NCI-H2107 (cell line): Measurements from ENCODE around the gene ZNF793.

Experiments used
- DNase-seq: peaks from one replicate; lab custom pipeline; 2025; lab: John Stamatoyannopoulos, UW

Gene ZNF793

DNA sequence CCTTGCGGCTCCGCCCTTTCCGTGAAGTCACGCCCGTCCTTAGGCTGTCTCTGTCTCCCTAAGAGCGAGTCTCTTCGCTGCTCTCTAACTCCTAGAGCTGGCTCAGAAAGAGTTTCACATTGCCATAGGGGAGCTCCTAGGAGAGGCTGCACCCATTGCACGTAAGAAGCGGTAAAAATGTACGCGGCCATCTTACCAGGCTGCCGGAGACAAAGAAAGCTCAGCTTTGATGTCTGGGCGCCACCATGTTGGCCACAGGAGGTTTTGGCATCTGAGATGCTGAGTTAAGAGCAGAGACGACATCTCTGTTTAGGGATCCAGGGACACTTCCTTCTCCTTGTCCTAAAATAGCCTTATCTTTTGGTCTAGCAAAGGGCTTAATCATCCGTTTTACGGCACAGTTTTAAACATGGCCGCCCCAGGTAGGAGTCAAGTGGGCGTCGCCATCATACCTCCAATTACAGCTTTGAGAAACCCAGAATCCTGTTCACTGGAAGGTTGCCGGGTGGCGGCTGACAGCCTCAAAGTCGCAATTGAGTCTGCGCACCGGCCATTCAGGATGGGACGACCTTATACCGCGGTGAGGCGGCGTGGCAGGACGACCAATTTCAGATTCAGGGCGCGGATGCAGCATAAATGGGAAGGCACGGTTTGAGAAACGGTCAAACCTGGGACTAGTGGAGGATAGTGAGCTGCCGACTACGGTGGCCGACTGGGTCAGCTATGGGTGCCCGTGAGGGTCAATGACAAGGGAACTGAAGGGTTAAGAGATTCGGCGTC, at the start of gene ZNF793:
Gene ZNF793 (plus strand): TSS at position 553 of the 780 bp plus-strand sequence. CDS start 16,501 bp downstream, outside the sequence.
- peak; percentile 82 for DNase-seq

DNA sequence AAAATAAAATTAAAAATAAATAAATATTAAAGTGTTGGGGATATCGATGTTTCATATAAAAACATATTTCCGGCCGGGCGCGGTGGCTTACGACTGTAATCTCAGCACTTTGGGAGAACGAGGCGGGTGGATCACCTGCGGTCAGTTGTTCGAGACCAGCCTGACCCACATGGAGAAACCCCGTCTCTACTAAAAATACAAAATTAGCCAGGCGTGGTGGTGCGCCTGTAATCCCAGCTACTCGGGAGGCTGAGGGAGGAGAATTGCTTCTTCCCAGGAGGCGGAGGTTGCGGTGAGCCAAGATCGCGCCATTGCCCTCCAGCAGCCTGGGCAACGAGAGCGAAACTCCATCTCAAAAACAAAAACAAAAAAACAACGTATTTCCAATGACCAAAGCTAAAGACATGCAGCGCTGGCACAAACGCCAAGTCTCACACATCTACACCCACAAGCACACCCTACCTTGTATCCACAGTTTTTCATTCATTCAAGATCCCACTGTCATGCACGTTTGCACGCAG, 40.4 kb upstream of the ZNF793 start:
- no peak for DNase-seq

- peak; percentile 81 for DNase-seq
These were observed 39.7 kb upstream of the ZNF793 start, which contains the start of gene ZNF569 for GRCh38 chr19:37466798-37467607. Gene ZNF569 (minus strand): TSS chr19:37467444. CDS start chr19:37444921, 22,523 bp downstream.

- no peak for DNase-seq
These were observed 39.1 kb upstream of the ZNF793 start for GRCh38 chr19:37467608-37468090.

- peak; percentile 81 for DNase-seq
These were observed 37.6 kb upstream of the ZNF793 start, which contains the start of gene ZNF570 for GRCh38 chr19:37468961-37469777. Gene ZNF570 (plus strand): TSS chr19:37469356. CDS start chr19:37470355, 999 bp downstream.

- DNase-seq: no peak
These were observed 36.5 kb upstream of the ZNF793 start for GRCh38 chr19:37470216-37470615.

DNA sequence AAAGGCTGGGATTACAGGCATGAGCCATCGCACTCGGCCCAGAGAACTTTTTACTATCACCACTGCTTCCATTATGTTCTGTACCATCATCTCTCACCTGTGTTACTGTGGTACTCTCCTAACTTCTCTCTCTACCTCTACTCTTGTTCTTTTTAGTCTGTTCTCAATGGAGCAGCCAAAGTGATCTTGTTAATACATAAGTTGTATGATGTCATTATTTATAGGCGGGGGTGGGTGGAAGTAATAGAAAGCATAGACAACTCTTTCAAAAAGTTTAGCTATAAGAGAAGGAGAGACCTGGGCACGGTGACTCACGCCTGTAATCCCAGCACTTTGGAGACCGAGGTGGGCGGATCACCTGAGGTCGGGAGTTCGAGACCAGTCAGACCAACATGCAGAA, 34.6 kb upstream of the ZNF793 start:
- DNase-seq: no peak

GRCh38 chr19:37484406-37485168, 22.2 kb upstream of the ZNF793 start:
- DNase-seq: no peak

DNA sequence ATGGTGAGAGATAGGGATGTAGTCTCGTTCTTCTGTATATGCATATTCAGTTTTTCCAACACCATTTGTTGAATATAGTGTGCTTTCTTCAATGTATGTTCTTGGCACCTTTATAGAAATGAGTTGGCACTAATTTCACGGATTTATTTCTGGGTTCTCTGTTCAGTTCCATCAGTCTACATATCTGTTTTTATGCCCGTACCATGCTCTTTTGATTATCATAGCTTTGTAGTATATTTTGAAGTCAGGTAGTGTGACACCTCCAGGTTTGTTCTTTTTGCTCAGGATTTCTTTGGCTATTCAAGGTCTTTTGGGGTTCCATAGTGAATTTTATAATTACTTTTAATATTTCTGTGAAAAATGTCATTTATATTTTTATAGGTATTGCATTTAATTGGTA, 14.5 kb upstream of the ZNF793 start:
- DNase-seq: no peak

GRCh38 chr19:37505958-37506386, 767 bp upstream of the ZNF793 start:
- DNase-seq: peak; percentile 4

DNA sequence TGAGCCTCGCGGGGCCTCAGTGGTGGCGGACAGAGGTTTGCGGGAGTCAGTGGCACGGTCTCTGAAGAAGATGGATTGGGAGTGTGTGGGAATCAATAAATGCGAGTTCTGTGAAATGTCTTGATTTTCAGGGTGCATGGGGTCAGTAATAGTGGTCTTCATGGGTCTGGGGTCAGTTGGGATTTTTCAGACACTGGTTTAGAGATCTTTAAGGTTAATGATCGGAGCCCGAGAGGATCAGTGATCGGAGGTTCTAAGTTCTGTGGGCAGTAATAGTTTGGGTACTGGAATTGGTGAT, 377 bp downstream of the ZNF793 start:
- DNase-seq: no peak

DNA sequence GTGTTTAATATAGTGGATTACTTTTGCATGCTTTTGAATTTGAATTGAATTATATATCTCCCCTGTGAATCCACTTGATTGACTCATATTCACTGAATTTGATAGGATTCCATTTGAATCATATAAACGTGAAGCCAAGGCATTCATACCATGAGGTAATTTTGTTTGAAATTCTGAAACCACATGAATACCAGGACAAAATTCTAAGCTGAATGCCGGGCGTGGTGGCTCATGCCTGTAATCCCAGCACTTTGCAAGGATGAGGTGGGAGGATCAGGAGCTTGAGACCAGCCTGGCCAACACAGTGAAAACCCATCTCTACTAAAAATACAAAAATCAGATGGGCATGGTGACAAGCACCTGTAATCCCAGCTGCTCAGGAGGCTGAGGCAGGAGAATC, 4.4 kb downstream of the ZNF793 start:
- no peak for DNase-seq

GRCh38 chr19:37511821-37512220, 5.1 kb downstream of the ZNF793 start:
- no peak for DNase-seq

DNA sequence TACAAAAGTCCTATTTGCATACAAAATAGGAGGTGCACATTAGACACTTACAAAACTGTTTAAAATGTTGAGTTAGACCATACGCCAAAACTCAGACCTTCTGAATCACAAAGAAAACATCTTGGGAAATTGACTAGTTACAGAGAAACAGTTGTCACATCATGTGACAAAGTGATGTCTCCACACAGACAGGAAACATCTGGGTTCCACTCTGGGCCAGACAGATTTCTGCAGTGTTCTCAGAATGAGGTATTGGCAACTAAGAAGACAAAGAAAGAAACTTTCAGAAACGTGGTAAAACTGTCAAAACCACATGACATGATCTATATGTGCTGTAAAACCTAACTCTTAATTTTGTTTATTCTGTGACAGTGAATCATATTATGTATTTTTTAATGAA, 6.7 kb downstream of the ZNF793 start:
- no peak for DNase-seq

DNA sequence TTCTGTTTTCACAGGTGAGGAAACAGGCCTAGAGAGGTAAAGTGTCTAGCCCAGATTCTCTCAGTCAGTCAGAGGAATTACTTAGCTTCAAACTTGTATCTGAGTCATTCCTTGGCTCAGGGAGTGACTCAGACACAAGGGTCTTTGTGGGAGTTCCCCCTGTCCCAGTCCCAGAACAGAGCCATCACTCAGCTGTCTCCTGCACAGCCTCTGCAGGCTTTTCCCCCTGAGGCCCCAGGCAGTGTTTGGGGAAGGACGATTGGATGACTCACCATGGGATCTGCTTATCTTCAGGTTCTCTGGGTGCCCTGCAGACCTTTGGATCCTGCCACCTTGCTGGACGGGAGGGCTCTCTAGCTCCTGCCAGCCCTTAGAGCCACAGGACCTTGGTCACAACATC, 13.2 kb downstream of the ZNF793 start:
- no peak for DNase-seq

DNA sequence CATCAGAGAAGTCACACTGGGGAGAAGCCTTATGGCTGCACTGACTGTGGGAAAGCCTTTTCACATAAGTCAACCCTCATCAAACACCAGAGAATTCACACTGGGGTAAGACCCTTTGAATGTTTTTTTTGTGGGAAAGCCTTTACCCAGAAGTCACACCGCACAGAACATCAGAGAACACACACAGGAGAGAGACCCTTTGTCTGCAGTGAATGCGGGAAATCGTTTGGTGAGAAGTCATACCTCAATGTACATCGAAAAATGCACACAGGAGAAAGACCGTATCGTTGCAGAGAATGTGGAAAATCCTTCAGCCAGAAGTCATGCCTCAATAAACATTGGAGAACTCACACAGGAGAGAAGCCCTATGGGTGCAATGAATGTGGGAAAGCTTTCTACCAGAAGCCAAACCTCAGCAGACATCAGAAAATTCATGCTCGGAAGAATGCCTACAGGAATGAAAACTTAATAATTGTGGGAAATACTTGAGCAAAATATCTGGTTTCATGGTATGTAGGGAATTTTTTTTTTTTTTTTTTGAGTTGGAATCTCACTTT, 30.7 kb downstream of the ZNF793 start:
- DNase-seq: no peak

DNA sequence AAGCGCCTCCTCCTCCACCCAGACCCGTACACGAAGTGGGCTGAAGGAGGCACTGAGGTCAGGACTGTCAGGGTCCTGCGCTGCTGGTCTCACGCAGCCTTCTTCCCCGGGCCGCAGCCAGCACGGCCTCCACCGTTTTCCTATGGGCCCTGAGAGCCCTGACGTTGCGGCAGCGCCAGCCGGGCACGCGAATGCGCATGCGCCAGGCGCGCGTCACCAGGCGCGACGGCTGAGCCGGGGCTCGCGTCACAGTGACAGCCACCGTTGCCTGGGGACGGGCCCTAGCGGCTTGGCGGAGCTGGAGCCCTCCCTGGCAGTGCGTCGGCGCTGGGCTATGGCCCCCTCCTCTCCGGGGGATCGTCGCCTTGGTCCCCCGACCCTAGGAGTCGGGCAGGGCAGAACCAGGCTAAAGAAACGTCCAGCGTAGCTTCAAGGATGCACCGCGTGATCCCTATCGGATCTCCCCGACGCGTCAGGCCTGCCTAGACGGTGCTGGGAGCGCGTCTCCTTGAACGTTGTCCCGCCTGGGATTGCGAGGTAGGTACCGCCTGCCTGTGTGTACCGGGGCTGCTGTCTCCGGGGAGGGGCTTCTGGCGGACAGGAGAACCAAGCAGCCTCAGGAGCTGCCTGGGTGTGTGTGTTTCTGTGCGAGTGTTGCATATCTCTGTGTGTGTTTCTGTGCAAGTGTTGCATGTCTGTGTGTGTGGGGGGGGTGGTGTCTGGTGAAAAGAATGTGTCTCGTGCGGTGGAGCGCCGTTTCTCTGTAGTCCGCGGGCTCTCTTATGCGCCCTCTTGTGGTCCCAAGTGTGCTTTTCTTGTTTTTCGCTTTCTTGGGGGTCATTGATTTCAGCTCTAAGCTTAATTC, 44.6 kb downstream of the ZNF793 start:
- DNase-seq: no peak

DNA sequence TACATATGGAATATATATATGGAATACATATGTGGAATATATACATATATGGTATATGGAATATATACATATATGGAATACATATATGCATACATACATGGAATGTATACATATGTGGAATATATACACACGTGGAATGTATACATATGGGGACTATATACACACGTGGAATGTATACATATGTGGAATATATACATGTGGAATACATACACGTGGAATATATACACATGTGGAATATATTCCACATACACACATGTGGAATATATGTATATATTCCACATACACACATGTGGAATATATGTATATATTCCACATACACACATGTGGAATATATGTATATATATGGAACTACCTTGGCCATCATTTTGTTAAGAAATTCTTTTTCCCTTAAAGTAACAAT, 56.8 kb downstream of the ZNF793 start:
- DNase-seq: no peak

GRCh38 chr19:37564624-37565369, 58.1 kb downstream of the ZNF793 start:
- no peak for DNase-seq
